Coronary artery (tissue), 2 donors: ENCODE results near the gene STAC.

ENCODE experiments used
- DNase-seq: peaks from one replicate; pipeline ENCODE4 v3.0.0-alpha.2; 2017; ENCODE audit warnings: low spot score
- H3K27ac ChIP-seq, 2 donors: fragments of 200-600 bp; sonication (generic); one replicate each; pipeline ENCODE4 v1.5.1; 2016 to 2019
- H3K4me3 ChIP-seq: fragments of 200-600 bp; sonication (generic); 2 replicates; pipeline ENCODE4 v1.5.1; 2016; ENCODE audit warnings: mild to moderate bottlenecking, moderate library complexity
- TF ChIP-seq, protein P1 (sequence below): fragments of 200-600 bp; sonication (generic); IDR thresholded peaks from one replicate; pipeline ENCODE4 v1.5.1; 2019; ENCODE audit warnings: antibody characterized with exemption

STAC gene

DNA sequence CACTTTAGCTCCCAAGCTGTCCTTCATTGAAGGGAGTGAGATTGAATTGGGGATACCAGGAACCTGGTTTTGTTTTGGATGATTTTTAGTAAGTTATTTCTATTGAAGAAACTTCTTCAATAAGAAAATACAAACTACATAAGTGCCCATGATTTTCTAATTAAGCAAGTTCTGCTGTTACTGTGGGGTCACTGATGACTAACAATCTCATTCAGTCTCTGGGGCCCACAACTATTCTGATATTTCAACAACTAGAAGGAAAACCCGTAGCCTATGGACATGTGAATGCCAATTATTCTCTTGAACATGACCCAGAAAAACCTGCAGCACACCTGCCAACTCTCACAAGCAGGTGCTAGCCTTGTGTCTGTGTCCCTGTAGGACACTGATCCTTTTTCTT lies 199.4 kb downstream of the STAC start:
- TF ChIP-seq, protein P1, sequence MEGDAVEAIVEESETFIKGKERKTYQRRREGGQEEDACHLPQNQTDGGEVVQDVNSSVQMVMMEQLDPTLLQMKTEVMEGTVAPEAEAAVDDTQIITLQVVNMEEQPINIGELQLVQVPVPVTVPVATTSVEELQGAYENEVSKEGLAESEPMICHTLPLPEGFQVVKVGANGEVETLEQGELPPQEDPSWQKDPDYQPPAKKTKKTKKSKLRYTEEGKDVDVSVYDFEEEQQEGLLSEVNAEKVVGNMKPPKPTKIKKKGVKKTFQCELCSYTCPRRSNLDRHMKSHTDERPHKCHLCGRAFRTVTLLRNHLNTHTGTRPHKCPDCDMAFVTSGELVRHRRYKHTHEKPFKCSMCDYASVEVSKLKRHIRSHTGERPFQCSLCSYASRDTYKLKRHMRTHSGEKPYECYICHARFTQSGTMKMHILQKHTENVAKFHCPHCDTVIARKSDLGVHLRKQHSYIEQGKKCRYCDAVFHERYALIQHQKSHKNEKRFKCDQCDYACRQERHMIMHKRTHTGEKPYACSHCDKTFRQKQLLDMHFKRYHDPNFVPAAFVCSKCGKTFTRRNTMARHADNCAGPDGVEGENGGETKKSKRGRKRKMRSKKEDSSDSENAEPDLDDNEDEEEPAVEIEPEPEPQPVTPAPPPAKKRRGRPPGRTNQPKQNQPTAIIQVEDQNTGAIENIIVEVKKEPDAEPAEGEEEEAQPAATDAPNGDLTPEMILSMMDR = no peak
- Histone ChIP-seq H3K4me3 (no peak overlapping the region), H3K27ac (no peak overlapping the region)
- no peak for DNase-seq

DNA sequence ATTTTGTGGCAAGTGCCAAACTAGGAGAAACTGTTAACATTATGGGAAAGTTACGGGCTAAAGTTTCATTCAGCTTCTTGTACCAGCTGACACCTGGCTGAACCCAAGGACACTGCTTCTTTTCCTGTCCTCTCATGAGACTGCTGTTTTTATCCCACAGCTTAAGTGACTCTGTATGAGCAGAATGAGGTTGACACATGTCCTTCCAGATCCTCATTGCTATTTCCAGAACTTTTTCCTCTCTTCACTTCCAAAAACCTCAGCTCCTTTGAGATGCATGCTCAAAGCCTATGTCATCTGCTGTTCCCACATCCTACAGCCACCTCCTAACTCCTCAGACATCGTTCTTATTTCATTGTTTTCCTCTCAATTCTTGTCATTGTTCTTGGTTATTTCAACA lies 200.4 kb downstream of the STAC start:
- no peak overlapping the region for H3K4me3 ChIP-seq
- TF ChIP-seq, protein P1 = no peak
- no peak for DNase-seq
- no peak overlapping the region for H3K27ac ChIP-seq

DNA sequence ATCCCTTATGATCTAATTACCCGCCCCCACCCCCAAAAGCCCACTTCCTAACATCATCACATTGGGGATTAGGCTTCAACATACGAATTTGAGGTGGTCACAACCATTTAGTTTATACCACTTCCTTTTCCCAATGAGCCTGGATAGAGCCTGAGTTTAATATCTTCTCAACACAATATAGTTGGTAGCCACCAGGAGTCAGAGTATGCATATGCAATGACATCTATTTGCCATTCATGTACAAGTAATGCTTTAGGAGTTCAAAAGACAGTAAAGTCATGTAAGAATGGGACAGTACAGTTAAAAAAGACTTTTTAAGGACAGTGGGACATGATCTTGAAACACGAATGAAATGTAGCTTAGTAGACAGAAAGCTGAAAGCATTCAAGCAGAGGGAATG lies 211.7 kb downstream of the STAC start:
- no peak overlapping the region for H3K27ac ChIP-seq
- H3K4me3 ChIP-seq = no peak overlapping the region
- TF ChIP-seq, protein P1 = no peak
- no peak for DNase-seq

DNA sequence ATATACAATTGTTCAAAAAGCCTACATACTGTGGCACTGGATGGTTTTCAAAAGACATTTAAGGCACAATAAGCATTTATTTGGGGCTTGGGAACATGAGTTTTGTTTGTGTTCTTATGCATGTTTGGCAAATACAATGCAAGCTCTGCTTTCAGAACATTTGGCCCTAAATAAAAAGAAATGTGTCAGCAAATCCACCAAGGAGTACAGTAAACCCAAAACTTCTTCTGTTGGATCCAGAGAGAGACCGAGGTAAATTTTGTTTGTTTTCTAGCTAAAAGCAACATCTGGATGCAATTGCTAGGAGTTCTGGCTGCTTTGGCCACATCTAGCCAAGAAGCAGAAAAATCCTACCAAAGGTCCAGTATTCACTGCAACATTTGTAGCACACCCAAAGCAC lies 215.2 kb downstream of the STAC start:
- TF ChIP-seq, protein P1 = no peak
- H3K27ac ChIP-seq = no peak overlapping the region
- DNase-seq = no peak
- H3K4me3 ChIP-seq = no peak overlapping the region

DNA sequence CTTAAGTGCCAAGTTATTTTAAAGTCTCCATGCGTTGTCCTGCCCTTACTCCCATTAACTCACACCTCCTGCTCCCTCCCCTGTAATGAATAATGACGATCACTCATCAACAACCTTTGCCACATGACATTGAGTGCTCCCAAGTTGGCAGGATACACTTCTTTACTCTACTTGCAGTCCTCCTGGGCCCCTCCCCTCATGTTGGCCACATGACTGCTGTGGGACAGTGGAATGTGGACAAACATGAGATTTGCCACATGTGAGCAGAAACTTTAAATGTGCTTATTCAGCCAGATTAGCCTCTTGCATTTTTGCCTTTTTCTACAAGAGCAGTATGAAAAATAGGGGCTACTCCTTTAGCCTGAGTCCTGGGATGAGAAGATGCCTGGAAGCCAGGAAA lies 216.1 kb downstream of the STAC start:
- no peak for DNase-seq
- no peak overlapping the region for H3K4me3 ChIP-seq
- TF ChIP-seq, protein P1 = no peak
- H3K27ac ChIP-seq = no peak overlapping the region

DNA sequence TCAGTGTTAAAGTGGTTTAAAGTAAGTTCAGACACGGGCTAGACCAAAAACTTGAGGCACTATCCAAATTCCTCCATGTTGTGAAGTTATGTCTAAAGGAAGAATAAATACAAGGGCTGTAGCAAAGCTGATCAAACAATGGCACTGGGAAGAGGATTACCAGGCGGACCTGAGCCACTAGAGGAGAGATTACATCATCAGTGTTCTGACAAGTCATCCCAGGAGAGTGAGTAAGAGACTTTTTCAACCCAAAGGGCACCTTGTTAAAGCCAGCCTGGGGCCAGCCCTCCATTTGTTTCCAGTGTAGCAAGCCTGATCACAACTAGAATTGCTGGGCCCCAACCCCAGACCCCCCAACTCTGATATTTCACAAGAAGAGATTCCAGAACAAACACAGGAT lies 217.1 kb downstream of the STAC start:
- Histone ChIP-seq H3K4me3 (no peak overlapping the region), H3K27ac (no peak overlapping the region)
- TF ChIP-seq, protein P1 = no peak
- DNase-seq = no peak
